Activated naive CD4-positive, alpha-beta T cell treated with anti-CD3 and anti-CD28 coated beads, Interleukin-2, amount 50 U/mL, for 24 hours (primary cell): ENCODE data around the gene TAPBP.

Experiments used
- H3K27ac Mint-ChIP-seq: one replicate; pipeline ENCODE4 v1.8.0; 2021; ENCODE audit warnings: mild to moderate bottlenecking, mixed read lengths
- H3K27me3 Mint-ChIP-seq: one replicate; pipeline ENCODE4 v1.8.0; 2021; ENCODE audit warnings: mixed read lengths
- H3K36me3 Mint-ChIP-seq: one replicate; pipeline ENCODE4 v1.8.0; 2021; ENCODE audit warnings: mixed read lengths
- H3K4me1 Mint-ChIP-seq: one replicate; pipeline ENCODE4 v1.8.0; 2021; ENCODE audit warnings: mixed read lengths
- H3K4me3 Mint-ChIP-seq: one replicate; pipeline ENCODE4 v1.8.0; 2021; ENCODE audit warnings: mild to moderate bottlenecking, mixed read lengths
- H3K9me3 Mint-ChIP-seq: one replicate; pipeline ENCODE4 v1.8.0; 2021; ENCODE audit warnings: mixed read lengths

TAPBP gene

GRCh38 chr6:33313105-33313708, 671 bp downstream of the TAPBP start:
- H3K4me3 Mint-ChIP-seq: peak overlapping the region; percentile 97
- H3K9me3 Mint-ChIP-seq: no peaks in the 10 kb centered on the region
- no peaks in the 10 kb centered on the region for H3K27me3 Mint-ChIP-seq
- peak overlapping the region; percentile 96 for H3K27ac Mint-ChIP-seq
- peaks cover 17% of the 10 kb centered on the region for H3K36me3 Mint-ChIP-seq
- peaks cover 54% of the 10 kb centered on the region for H3K4me1 Mint-ChIP-seq

- H3K27me3 Mint-ChIP-seq: no peaks in the 10 kb centered on the region
Observed at GRCh38 chr6:33312361-33313104, 1.3 kb downstream of the TAPBP start.

GRCh38 chr6:33306356-33306755, 7.5 kb downstream of the TAPBP start:
- Mint-ChIP-seq H3K4me1 (peaks cover 34% of the 10 kb centered on the region), H3K27me3 (no peaks in the 10 kb centered on the region), H3K9me3 (no peaks in the 10 kb centered on the region), H3K27ac (peak overlapping the region; percentile 8), H3K36me3 (peaks cover 12% of the 10 kb centered on the region), H3K4me3 (no peak overlapping the region)

More at GRCh38 chr6:33312361-33313104, 1.3 kb downstream of the TAPBP start:
- Mint-ChIP-seq H3K4me1 (peaks cover 53% of the 10 kb centered on the region), H3K36me3 (peaks cover 17% of the 10 kb centered on the region), H3K9me3 (no peaks in the 10 kb centered on the region), H3K27ac (peak overlapping the region; percentile 96), H3K4me3 (peak overlapping the region; percentile 97)

GRCh38 chr6:33305052-33305451, 8.8 kb downstream of the TAPBP start:
- Mint-ChIP-seq H3K36me3 (peaks cover 11% of the 10 kb centered on the region), H3K27ac (no peak overlapping the region)

GRCh38 chr6:33304216-33304615, 9.7 kb downstream of the TAPBP start:
- Mint-ChIP-seq H3K27me3 (no peaks in the 10 kb centered on the region), H3K27ac (no peak overlapping the region), H3K4me1 (peaks cover 46% of the 10 kb centered on the region), H3K36me3 (peaks cover 12% of the 10 kb centered on the region), H3K4me3 (no peak overlapping the region), H3K9me3 (no peaks in the 10 kb centered on the region)

More at GRCh38 chr6:33305052-33305451, 8.8 kb downstream of the TAPBP start:
- Mint-ChIP-seq H3K27me3 (no peaks in the 10 kb centered on the region), H3K4me1 (peaks cover 37% of the 10 kb centered on the region), H3K4me3 (no peak overlapping the region), H3K9me3 (no peaks in the 10 kb centered on the region)

GRCh38 chr6:33301877-33302276, 12.0 kb downstream of the TAPBP start:
- peaks cover 43% of the 10 kb centered on the region for H3K4me1 Mint-ChIP-seq
- H3K36me3 Mint-ChIP-seq: peaks cover 8% of the 10 kb centered on the region
- no peaks in the 10 kb centered on the region for H3K9me3 Mint-ChIP-seq
- no peak overlapping the region for H3K4me3 Mint-ChIP-seq
- no peak overlapping the region for H3K27ac Mint-ChIP-seq
- H3K27me3 Mint-ChIP-seq: no peaks in the 10 kb centered on the region

- H3K36me3 Mint-ChIP-seq: peaks cover 12% of the 10 kb centered on the region
- H3K27ac Mint-ChIP-seq: peak overlapping the region; percentile 98
- no peaks in the 10 kb centered on the region for H3K9me3 Mint-ChIP-seq
- H3K27me3 Mint-ChIP-seq: no peaks in the 10 kb centered on the region
- H3K4me3 Mint-ChIP-seq: peak overlapping the region; percentile 98
- peaks cover 34% of the 10 kb centered on the region for H3K4me1 Mint-ChIP-seq
Observed at GRCh38 chr6:33299237-33299944, 14.5 kb downstream of the TAPBP start.

GRCh38 chr6:33298773-33299236, 15.1 kb downstream of the TAPBP start, which contains the start of gene RGL2:
TSS of gene RGL2 (minus strand) at chr6:33298942. CDS start at chr6:33298610, 332 bp downstream.
- Mint-ChIP-seq H3K27ac (peak within 1 kb of the TSS; percentile 98), H3K4me1 (peaks cover 32% of the 10 kb centered on the region), H3K4me3 (peak within 1 kb of the TSS; percentile 98), H3K9me3 (no peaks in the 10 kb centered on the region), H3K36me3 (peaks cover 13% of the 10 kb centered on the region), H3K27me3 (no peaks in the 10 kb centered on the region)

- Mint-ChIP-seq H3K4me1 (peaks cover 27% of the 10 kb centered on the region), H3K4me3 (peak overlapping the region; percentile 98), H3K27ac (peak overlapping the region; percentile 95), H3K27me3 (no peaks in the 10 kb centered on the region), H3K9me3 (no peaks in the 10 kb centered on the region), H3K36me3 (peaks cover 10% of the 10 kb centered on the region)
Observed at GRCh38 chr6:33297956-33298772, 15.7 kb downstream of the TAPBP start.

GRCh38 chr6:33297406-33297955, 16.4 kb downstream of the TAPBP start:
- Mint-ChIP-seq H3K36me3 (peaks cover 10% of the 10 kb centered on the region), H3K4me3 (peak overlapping the region; percentile 33), H3K27ac (peak overlapping the region; percentile 30), H3K4me1 (peaks cover 27% of the 10 kb centered on the region), H3K9me3 (no peaks in the 10 kb centered on the region), H3K27me3 (no peaks in the 10 kb centered on the region)

GRCh38 chr6:33296797-33297405, 17.0 kb downstream of the TAPBP start:
- Mint-ChIP-seq H3K4me1 (peaks cover 27% of the 10 kb centered on the region), H3K27ac (peak overlapping the region; percentile 56), H3K27me3 (no peaks in the 10 kb centered on the region), H3K4me3 (peak overlapping the region; percentile 68), H3K36me3 (peaks cover 10% of the 10 kb centered on the region), H3K9me3 (no peaks in the 10 kb centered on the region)

- Mint-ChIP-seq H3K27me3 (no peaks in the 10 kb centered on the region), H3K9me3 (no peaks in the 10 kb centered on the region), H3K27ac (no peak overlapping the region), H3K36me3 (peaks cover 9% of the 10 kb centered on the region), H3K4me3 (peak overlapping the region; percentile 30), H3K4me1 (peaks cover 30% of the 10 kb centered on the region)
Observed at GRCh38 chr6:33295621-33296369, 18.1 kb downstream of the TAPBP start.

- H3K9me3 Mint-ChIP-seq: no peaks in the 10 kb centered on the region
- no peaks in the 10 kb centered on the region for H3K27me3 Mint-ChIP-seq
- peaks cover 31% of the 10 kb centered on the region for H3K4me1 Mint-ChIP-seq
- peaks cover 10% of the 10 kb centered on the region for H3K36me3 Mint-ChIP-seq
- no peak overlapping the region for H3K4me3 Mint-ChIP-seq
- H3K27ac Mint-ChIP-seq: peak overlapping the region; percentile 79
Observed at GRCh38 chr6:33294086-33294823, 19.6 kb downstream of the TAPBP start.
